Mesodermal cell (in vitro differentiated cells): ENCODE data around the gene MYADM.
A peak's percentile ranks its signal among the peaks of the same experiment; 100 is the strongest.
"Not testable (repeated sequence)": the region's sequence is repeated elsewhere in the genome, so short reads cannot be mapped to it uniquely, and the experiment has no call there.

Experiments used
- H3K27ac ChIP-seq: 2 replicates; pipeline ENCODE4 v1.7.0; 2013; ENCODE audit warnings: mild to moderate bottlenecking, low read depth, low read length, moderate library complexity; ENCODE audit not compliant: severe bottlenecking
- H3K36me3 ChIP-seq: 2 replicates; pipeline ENCODE4 v1.7.1; 2013; ENCODE audit warnings: mild to moderate bottlenecking, low read length, moderate library complexity; ENCODE audit not compliant: control insufficient read depth, insufficient read depth
- H3K4me1 ChIP-seq: one replicate; pipeline ENCODE4 v1.7.1; 2013; ENCODE audit warnings: mild to moderate bottlenecking, low read length; ENCODE audit not compliant: insufficient read depth, control insufficient read depth, poor library complexity, severe bottlenecking
- H3K4me3 ChIP-seq: 2 replicates; pipeline ENCODE4 v1.7.0; 2013; ENCODE audit warnings: low read length, control low read depth, mild to moderate bottlenecking; ENCODE audit not compliant: insufficient read depth, poor library complexity, severe bottlenecking; ENCODE audit errors: extremely low read depth
- H3K9me3 ChIP-seq: 2 replicates; pipeline ENCODE4 v1.7.1; 2013; ENCODE audit warnings: mild to moderate bottlenecking, low read length, moderate library complexity; ENCODE audit not compliant: control insufficient read depth
- WGBS, 2 experiments: methylation state at CpG; one replicate each; pipeline ENCODE4 v1.1.5; 2013; ENCODE audit warnings: missing lambda C conversion rate in 2 of 2; ENCODE audit not compliant: insufficient coverage in 2 of 2; 5-methylcytosine and 5-hydroxymethylcytosine counted together

The MYADM gene

GRCh38 chr19:53868892-53869804 is 1.5 kb downstream of the MYADM start:
- H3K4me3 ChIP-seq = peak overlapping the region; percentile 85
- WGBS, 2 experiments = 0 to 1% methylated on average over 25 to 55 of the region's 75 CpGs
- H3K9me3 ChIP-seq = no peaks in the 10 kb centered on the region
- peaks cover 15% of the 10 kb centered on the region for H3K4me1 ChIP-seq
- peak overlapping the region; percentile 97 for H3K27ac ChIP-seq
- H3K36me3 ChIP-seq = peaks cover 36% of the 10 kb centered on the region

GRCh38 chr19:53869805-53870484 is 2.3 kb downstream of the MYADM start:
- WGBS, 2 experiments = 21 to 67% methylated on average over 1 to 6 of the region's 24 CpGs
- Histone ChIP-seq H3K4me3 (peak overlapping the region; percentile 85), H3K27ac (peak overlapping the region; percentile 97), H3K36me3 (peaks cover 44% of the 10 kb centered on the region), H3K4me1 (peaks cover 18% of the 10 kb centered on the region)
- not testable (repeated sequence) for H3K9me3 ChIP-seq

GRCh38 chr19:53870485-53870844 is 2.8 kb downstream of the MYADM start:
- Histone ChIP-seq H3K36me3 (peaks cover 50% of the 10 kb centered on the region), H3K4me1 (peaks cover 18% of the 10 kb centered on the region), H3K9me3 (no peaks in the 10 kb centered on the region), H3K4me3 (peak overlapping the region; percentile 85), H3K27ac (peak overlapping the region; percentile 45)
- WGBS, 2 experiments = 87 to 96% methylated on average over 5 of the region's 5 CpGs

GRCh38 chr19:53871454-53871853 is 3.8 kb downstream of the MYADM start:
- 90 to 97% methylated on average over 4 to 6 of the region's 7 CpGs for WGBS, 2 experiments
- Histone ChIP-seq H3K4me3 (no peak overlapping the region), H3K9me3 (no peaks in the 10 kb centered on the region), H3K4me1 (peaks cover 13% of the 10 kb centered on the region), H3K36me3 (peaks cover 57% of the 10 kb centered on the region), H3K27ac (no peak overlapping the region)

GRCh38 chr19:53872762-53873161 is 5.1 kb downstream of the MYADM start:
- Histone ChIP-seq H3K4me3 (no peak overlapping the region), H3K9me3 (no peaks in the 10 kb centered on the region), H3K4me1 (peaks cover 8% of the 10 kb centered on the region), H3K36me3 (peaks cover 59% of the 10 kb centered on the region), H3K27ac (no peak overlapping the region)
- 88 to 96% methylated on average over 5 to 6 of the region's 6 CpGs for WGBS, 2 experiments

GRCh38 chr19:53873773-53874605 is 6.3 kb downstream of the MYADM start:
- Histone ChIP-seq H3K27ac (no peak overlapping the region), H3K9me3 (no peaks in the 10 kb centered on the region), H3K4me1 (peaks cover 8% of the 10 kb centered on the region), H3K4me3 (no peak overlapping the region), H3K36me3 (peaks cover 59% of the 10 kb centered on the region)
- 97% methylated on average over 51 of the region's 51 CpGs for WGBS, 2 experiments

- peaks cover 59% of the 10 kb centered on the region for H3K36me3 ChIP-seq
- peaks cover 8% of the 10 kb centered on the region for H3K4me1 ChIP-seq
- no peak overlapping the region for H3K4me3 ChIP-seq
- no peak overlapping the region for H3K27ac ChIP-seq
- H3K9me3 ChIP-seq = no peaks in the 10 kb centered on the region
- 90 to 93% methylated on average over 5 to 6 of the region's 6 CpGs for WGBS, 2 experiments
These were observed 6.9 kb downstream of the MYADM start for GRCh38 chr19:53874606-53874990.

GRCh38 chr19:53875602-53876325 is 8.1 kb downstream of the MYADM start:
- 97 to 99% methylated on average over 12 to 14 of the region's 17 CpGs for WGBS, 2 experiments
- Histone ChIP-seq H3K36me3 (peaks cover 54% of the 10 kb centered on the region), H3K4me3 (no peak overlapping the region), H3K4me1 (peaks cover 8% of the 10 kb centered on the region), H3K27ac (no peak overlapping the region), H3K9me3 (no peaks in the 10 kb centered on the region)

- Histone ChIP-seq H3K4me3 (no peak overlapping the region), H3K36me3 (peaks cover 47% of the 10 kb centered on the region), H3K27ac (no peak overlapping the region), H3K9me3 (no peaks in the 10 kb centered on the region), H3K4me1 (peaks cover 9% of the 10 kb centered on the region)
- 92 to 93% methylated on average over 5 of the region's 6 CpGs for WGBS, 2 experiments
These were observed 9.1 kb downstream of the MYADM start for GRCh38 chr19:53876651-53877224.

GRCh38 chr19:53877361-53877766 is 9.7 kb downstream of the MYADM start:
- H3K9me3 ChIP-seq = no peaks in the 10 kb centered on the region
- H3K4me3 ChIP-seq = no peak overlapping the region
- WGBS, 2 experiments = 86 to 89% methylated on average over 7 to 8 of the region's 10 CpGs
- peaks cover 11% of the 10 kb centered on the region for H3K4me1 ChIP-seq
- H3K27ac ChIP-seq = no peak overlapping the region
- H3K36me3 ChIP-seq = peaks cover 40% of the 10 kb centered on the region
